ENCODE results near the gene CHST5.

- TF ChIP-seq CTCF (conservative IDR thresholded peaks at IDR 0.05 in 1 of 2, IDR thresholded peaks at IDR 0.05 in 1 of 2; ENCODE audit: low read depth in 1 of 2, low read length in 2 of 2): no peak
- TF ChIP-seq EZH2 (IDR thresholded peaks at IDR 0.05; ENCODE audit: low read length, missing control alignments): no peak
Observed at GRCh38 chr16:75486676-75487313, 49.1 kb downstream of the CHST5 start.
